Stimulated activated CD4-positive, alpha-beta T cell treated with anti-CD3 and anti-CD28 coated beads, Interleukin-15, amount 100 ng/mL, for 24 hours (primary cell): ENCODE results near the gene STAM.
"Not testable (repeated sequence)": the region's sequence is repeated elsewhere in the genome, so short reads cannot be mapped to it uniquely, and the experiment has no call there.

Source experiments
- DNase-seq: peaks from one replicate; pipeline ENCODE4 v3.0.0-alpha.2; 2020

STAM gene

GRCh38 chr10:17643755-17644484 is at the start of gene STAM:
Gene STAM, plus strand, starts transcription at chr10:17644151. Its CDS starts 189 bp downstream, at chr10:17644340.
- DNase-seq, result peak; percentile 94

DNA sequence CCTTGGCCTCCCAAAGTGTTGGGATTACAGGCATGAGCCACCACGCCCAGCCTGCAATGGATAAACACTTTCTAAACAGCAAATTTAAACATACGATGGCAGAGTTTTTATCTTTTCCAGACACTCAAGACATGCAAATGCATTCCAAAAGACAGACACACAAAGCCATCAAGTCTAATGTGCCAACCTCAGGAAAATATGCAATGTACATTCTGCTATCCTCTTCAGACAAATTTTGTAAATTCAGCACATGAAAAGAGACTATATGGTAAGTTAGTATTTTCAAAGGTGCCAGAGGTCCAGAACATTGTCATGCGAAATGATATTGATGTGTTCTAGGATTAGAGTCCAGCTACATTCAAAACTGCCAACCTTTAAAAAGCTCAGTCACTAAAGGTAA is 46.6 kb upstream of the STAM start:
- DNase-seq, result no peak

DNA sequence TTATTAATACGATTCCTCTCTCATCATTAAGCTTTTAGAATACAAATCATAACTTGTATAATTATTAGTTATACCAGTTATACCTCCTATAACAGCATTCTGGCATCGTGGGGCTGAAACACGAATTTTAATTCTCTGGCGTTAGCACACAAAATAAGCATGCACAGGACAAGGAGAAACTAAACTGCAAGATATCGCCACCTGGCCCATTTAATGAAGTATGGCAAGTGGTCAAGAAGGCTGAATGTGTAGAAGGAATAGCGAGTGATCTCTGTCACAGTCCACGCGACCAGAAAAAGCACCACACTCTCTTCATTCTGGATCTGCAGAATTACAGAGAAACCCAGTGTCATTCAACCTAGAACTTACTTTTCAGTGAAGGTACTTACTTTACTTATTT is 44.9 kb upstream of the STAM start:
- no peak for DNase-seq

DNA sequence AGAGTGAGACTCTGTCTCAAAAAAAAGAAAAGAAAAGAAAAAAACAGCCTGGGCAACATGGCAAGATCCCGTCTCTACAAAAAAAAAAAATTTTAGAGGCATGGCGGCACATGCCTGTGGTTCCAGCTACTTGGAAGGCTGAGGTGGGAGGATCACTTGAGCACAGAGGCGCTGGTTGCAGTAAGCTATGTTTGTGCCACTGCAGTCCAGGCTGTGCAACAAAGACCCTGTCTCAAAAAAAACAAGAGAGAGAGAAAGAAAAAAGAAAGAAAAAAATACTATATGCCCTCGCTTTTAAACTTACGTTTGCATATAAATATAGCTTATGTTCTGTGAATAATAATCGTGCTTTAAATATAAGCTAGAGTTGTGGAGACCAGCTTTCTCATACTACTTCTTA is 38.0 kb upstream of the STAM start:
- DNase-seq, result no peak

DNA sequence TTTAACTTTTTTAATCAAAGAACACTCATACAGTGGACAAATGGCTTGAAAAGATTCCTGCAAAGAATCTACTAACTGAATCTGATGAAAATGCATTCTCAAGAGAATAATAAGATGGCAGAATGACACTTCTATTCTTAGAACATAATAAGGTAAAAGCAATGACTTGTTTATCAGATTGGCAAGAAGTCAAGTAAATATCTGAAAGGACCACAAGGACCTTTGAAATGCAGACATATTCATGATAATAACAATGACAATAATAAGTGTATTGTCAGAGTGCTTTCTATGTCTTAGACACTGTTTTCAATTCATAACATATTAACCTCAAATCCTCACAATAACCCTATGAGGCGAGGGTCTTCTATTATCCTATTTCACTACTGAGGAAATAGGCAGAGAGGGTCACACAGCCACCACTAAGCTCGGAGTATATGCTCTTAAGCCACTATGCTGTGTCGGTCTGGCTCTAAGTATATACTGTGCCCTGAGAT is 37.4 kb upstream of the STAM start:
- no peak for DNase-seq

GRCh38 chr10:17607060-17607459 is 36.9 kb upstream of the STAM start:
- no peak for DNase-seq

DNA sequence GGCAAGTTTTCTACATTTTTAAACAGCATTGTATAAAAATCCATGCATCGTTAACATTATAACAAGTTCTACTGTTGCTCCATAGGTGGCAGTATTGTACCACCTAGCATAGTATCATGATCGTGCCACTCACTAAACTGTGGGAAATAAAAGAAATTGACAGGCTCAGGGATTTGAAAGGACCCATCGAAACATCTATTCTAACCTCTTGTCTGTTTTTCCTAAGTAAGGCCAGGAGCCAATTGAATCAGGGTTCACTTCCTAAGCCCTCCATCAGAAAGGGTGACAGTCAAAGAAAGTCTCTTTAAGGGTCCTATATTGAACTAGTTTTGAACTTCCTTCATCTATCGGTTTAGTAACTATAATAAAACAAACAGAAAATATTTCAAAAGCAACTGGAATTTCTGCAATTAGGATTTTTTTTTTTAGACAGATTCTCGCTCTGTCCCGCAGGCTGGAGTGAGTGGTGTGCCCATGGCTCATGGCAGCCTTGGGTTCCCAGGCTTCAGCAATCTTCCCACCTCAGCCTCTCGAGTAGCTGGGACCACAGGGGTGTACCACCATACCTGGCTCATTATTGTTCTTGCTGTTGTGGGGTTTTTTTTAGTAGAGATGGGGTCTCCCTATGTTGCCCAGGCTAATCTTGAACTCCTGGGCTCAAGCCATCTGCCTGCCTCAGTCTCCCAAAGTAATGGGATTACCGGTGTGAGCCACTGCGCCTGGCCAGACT is 36.2 kb upstream of the STAM start:
- DNase-seq, result no peak

DNA sequence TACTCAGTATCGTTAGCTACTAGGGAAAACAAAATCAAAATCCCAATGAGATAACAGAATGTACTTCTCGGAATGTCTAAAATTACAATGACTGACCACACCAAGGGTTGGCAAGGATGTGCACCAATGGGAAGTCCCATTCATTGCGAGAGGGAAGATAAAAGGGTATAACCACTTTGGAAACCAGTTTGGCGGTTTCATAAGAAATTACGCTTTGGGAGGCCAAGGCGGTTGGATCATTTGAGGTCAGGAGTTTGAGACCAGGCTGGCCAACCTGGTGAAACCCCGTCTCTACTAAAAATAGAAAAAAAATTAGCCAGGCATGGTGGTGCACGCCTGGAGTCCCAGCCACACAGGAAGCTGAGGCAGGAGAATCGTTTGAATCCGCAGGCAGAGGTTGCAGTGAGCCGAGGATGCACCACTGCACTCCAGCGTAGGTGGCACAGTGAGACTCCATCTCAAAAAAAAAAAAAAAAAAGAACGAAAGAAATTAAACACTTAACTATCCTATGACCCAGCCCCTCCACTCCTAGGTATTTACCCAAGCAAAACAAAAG is 34.4 kb upstream of the STAM start:
- DNase-seq, result no peak

GRCh38 chr10:17616403-17617030 is 27.4 kb upstream of the STAM start:
- peak; percentile 55 for DNase-seq

GRCh38 chr10:17617031-17617911 is 26.7 kb upstream of the STAM start, which contains the start of gene HACD1:
Gene HACD1, minus strand, starts transcription at chr10:17617374. Its CDS starts 35 bp downstream, at chr10:17617339.
- DNase-seq, result peak; percentile 73

DNA sequence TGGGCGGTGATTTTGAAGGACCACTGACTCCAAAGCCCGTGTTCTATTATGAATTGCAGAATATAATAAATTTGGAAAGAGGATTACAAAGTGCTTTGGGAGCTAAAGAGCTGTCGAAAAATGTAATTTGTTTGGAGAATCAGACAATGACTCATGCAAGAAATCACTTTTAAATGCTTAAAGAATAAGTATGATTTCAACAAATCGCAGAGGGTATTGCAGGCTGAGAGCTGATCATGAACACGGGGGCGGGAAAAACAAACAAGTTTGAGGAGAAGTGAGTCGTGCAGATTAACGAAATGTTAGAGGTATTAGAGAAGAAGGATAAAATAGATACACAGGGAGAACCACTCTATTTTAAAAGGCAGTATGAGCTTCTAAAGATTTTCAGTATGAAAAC is 21.9 kb upstream of the STAM start:
- no peak for DNase-seq

GRCh38 chr10:17624996-17625395 is 19.0 kb upstream of the STAM start:
- DNase-seq, result no peak

GRCh38 chr10:17626656-17627055 is 17.3 kb upstream of the STAM start:
- DNase-seq, result no peak

GRCh38 chr10:17632590-17632989 is 11.4 kb upstream of the STAM start:
- DNase-seq, result not testable (repeated sequence)

- DNase-seq, result no peak
Observed at GRCh38 chr10:17633353-17633752, 10.6 kb upstream of the STAM start.

GRCh38 chr10:17637869-17638268 is 6.1 kb upstream of the STAM start:
- no peak for DNase-seq

DNA sequence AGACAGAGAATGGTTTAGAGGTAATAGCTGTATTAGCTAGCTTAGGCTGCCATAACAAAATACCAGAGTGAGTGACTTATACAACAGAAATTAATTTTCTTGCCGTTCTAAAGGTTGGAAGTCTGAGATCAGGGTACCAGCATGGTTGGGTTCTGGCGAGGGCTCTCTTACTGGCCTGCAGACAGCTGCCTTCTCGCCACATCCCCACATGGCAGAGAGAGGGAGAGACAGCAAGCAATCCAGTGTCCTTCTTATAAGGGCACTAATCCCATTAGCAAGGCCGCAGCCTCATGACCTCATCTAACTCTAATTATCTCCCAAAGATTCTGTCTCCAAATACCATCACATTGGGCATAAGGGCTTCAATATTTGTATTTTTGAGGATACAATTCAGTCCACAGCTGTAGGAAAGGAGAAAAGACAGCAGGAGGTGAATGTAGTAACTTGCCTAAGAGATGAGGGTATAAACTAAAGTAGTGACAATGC is 3.6 kb upstream of the STAM start:
- DNase-seq, result no peak

DNA sequence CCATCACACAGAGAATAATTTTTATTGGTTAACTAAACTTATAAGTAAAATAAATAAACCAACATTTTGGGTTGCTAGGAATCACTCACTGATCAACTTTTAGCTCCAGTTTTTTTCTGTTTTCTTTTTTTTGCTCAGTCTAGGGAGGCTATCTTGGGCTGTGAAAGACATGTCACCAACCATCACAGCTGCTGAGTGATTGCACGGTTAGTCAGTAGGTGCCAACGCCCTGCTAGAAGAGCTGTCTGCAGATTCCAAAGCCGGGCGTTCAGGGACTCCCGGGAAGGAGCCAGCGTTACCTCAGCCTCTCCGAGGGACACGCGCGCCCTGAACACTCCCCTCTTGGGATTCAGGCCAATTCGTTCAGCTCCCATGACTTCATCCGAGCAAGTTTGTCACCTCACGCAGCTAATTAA is 604 bp upstream of the STAM start:
- DNase-seq, result peak; percentile 42

GRCh38 chr10:17644485-17644943 is 563 bp downstream of the STAM start:
- DNase-seq, result no peak

DNA sequence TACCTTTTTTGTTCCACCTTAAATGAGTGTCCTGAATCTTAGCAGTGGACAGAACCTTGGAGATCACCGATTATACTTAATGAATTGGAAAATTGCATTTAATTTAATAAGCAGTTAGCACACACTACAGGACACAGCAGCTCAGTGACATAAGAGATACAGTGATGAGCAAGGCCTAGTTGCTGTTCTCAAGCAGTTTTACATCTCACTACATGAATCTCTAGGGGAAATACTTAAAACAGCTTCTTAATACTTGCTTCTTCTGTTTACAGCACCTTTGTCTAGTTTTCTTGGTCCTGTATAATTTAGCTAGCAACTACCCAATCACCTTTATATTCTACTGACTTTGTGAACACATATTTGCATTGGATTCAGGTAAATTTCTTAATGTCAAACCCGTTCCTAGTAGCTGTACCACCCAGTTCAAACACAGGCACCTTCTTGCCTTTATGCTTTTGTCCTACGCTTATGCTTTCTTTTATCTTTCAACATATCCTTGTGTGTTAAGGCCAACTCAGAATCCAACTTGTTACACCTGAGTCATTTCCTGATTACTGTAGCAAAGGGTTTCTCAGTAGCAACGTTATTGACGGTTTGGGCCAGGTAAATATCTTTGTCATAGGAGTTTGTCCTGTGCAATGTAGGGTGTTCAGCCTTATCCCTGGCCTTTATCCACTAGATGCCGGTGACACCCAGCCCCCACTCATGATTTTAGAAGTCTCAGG is 1.8 kb downstream of the STAM start:
- no peak for DNase-seq

DNA sequence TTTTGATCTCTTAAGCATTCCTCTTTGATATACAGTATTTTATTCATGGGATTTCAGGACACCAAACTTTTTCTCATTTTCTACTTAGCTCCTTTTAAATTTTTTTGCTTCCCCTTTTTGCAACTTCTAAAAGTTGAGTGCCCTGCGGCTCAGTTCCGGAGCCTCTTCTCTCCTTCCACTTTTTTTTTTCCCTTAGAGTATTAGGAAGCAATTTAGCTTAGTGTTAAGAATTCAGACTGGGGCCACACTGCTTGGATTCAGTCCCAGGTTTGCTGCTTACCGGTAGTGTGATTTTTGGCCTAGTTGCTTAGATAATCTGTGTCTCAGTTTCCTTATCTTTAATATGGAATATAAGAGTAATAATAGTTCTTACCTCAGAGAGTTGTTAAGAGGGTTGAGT is 3.4 kb downstream of the STAM start:
- DNase-seq, result no peak
